ENCODE measurements around the gene OR56A4. TPM values are rescaled to one million over a fixed set of nuclear protein-coding genes. Genes with fewer than 3 reads are reported as not detected.
"Not testable (repeated sequence)": the region's sequence is repeated elsewhere in the genome, so short reads cannot be mapped to it uniquely, and the experiment has no call there.

Gene OR56A4
- total RNA-seq, 1 experiment from 2014 or later, result not detected

- in situ Hi-C loops (cut with HindIII; ENCODE audit: low pct_unique_long_range_greater_than_20kb, low sequenced_read_pairs), result no loop called here
- DNase-seq (ENCODE audit: low read depth, low spot score), result no peak
These were observed 33.2 kb downstream of the OR56A4 start for GRCh38 chr11:5973530-5973929.

- in situ Hi-C loops (cut with HindIII; ENCODE audit: low pct_unique_long_range_greater_than_20kb, low sequenced_read_pairs), result no loop called here
- DNase-seq (ENCODE audit: low read depth, low spot score), result no peak
These were observed 38.4 kb downstream of the OR56A4 start, which contains the start of gene OR56A5 for GRCh38 chr11:5968394-5968793. OR56A5 (minus strand) TSS chr11:5968494; CDS start chr11:5968494, 0 bp downstream.

- in situ Hi-C loops (cut with HindIII; ENCODE audit: low pct_unique_long_range_greater_than_20kb, low sequenced_read_pairs), result no loop called here
- no peak for DNase-seq (ENCODE audit: low read depth, low spot score)
These were observed 39.0 kb downstream of the OR56A4 start for GRCh38 chr11:5967708-5968107.

GRCh38 chr11:5966958-5967357, 39.8 kb downstream of the OR56A4 start:
- in situ Hi-C loops (cut with HindIII; ENCODE audit: low pct_unique_long_range_greater_than_20kb, low sequenced_read_pairs), result no loop called here

GRCh38 chr11:5960704-5961320, 45.9 kb downstream of the OR56A4 start:
- in situ Hi-C loops (cut with HindIII; ENCODE audit: low pct_unique_long_range_greater_than_20kb, low sequenced_read_pairs); DNase-seq (ENCODE audit: low read depth, low spot score): not testable (repeated sequence)

More at GRCh38 chr11:5966958-5967357, 39.8 kb downstream of the OR56A4 start:
- DNase-seq (ENCODE audit: low read depth, low spot score), result no peak

GRCh38 chr11:5955586-5955985, 51.2 kb downstream of the OR56A4 start:
- in situ Hi-C loops (cut with HindIII; ENCODE audit: low pct_unique_long_range_greater_than_20kb, low sequenced_read_pairs), result no loop called here
- DNase-seq (ENCODE audit: low read depth, low spot score), result no peak

Small RNAs within 50 kb of the gene (small RNA-seq; reads per million reads assigned to genes)
- gene RNA5SP329, result 0.02 to 0.38 reads per million in 2 experiments

Other genes with a start within 250 kb of the OR56A4 start
- gene OR52N5, start 223.6 kb downstream of the OR56A4 start, total RNA-seq (2014; rRNA removed; shearing (Covaris generic)), result not detected in 2 replicates
- not detected in 2 replicates for gene OR52N1, start 215.7 kb downstream of the OR56A4 start, total RNA-seq (2014; rRNA removed; shearing (Covaris generic))
- not detected in 2 replicates for gene OR52N2, start 198.0 kb downstream of the OR56A4 start, total RNA-seq (2014; rRNA removed; shearing (Covaris generic))
- not detected in 2 replicates for gene OR52E6, start 165.0 kb downstream of the OR56A4 start, total RNA-seq (2014; rRNA removed; shearing (Covaris generic))
- gene OR52E8, start 149.3 kb downstream of the OR56A4 start, total RNA-seq (2014; rRNA removed; shearing (Covaris generic)), result not detected in 2 replicates
- not detected in 2 replicates for gene OR52E4, start 126.3 kb downstream of the OR56A4 start, total RNA-seq (2014; rRNA removed; shearing (Covaris generic))
- not detected in 2 replicates for gene OR52E5, start 113.7 kb downstream of the OR56A4 start, total RNA-seq (2014; rRNA removed; shearing (Covaris generic))
- not detected in 2 replicates for gene OR56A3, start 64.7 kb downstream of the OR56A4 start, total RNA-seq (2014; rRNA removed; shearing (Covaris generic))
- gene OR56A5, start 38.5 kb downstream of the OR56A4 start, total RNA-seq (2014; rRNA removed; shearing (Covaris generic)), result not detected in 2 replicates
- gene OR52L1, start 20.0 kb downstream of the OR56A4 start, total RNA-seq (2014; rRNA removed; shearing (Covaris generic)), result not detected in 2 replicates
- not detected in 2 replicates for gene OR56A1, start 23.8 kb upstream of the OR56A4 start, total RNA-seq (2014; rRNA removed; shearing (Covaris generic))
- not detected in 2 replicates for gene OR56B4, start 100.7 kb upstream of the OR56A4 start, total RNA-seq (2014; rRNA removed; shearing (Covaris generic))
- not detected in 2 replicates for gene OR52B2, start 163.4 kb upstream of the OR56A4 start, total RNA-seq (2014; rRNA removed; shearing (Covaris generic))
- not detected in 2 replicates for gene OR52W1, start 192.3 kb upstream of the OR56A4 start, total RNA-seq (2014; rRNA removed; shearing (Covaris generic))
- gene C11orf42, start 198.6 kb upstream of the OR56A4 start, total RNA-seq (2014; rRNA removed; shearing (Covaris generic)), result not detected in 2 replicates
- 13.5 and 16.8 TPM in 2 replicates for gene FHIP1B, start 227.7 kb upstream of the OR56A4 start, total RNA-seq (2014; rRNA removed; shearing (Covaris generic))
- not detected in 2 replicates for gene CNGA4, start 232.1 kb upstream of the OR56A4 start, total RNA-seq (2014; rRNA removed; shearing (Covaris generic))